ENCODE data around the gene FOXN3.

The FOXN3 gene

GRCh38 chr14:89379891-89380820 lies 36.9 kb downstream of the FOXN3 start:
- FAIRE-seq, result no peak

GRCh38 chr14:89379006-89379405 lies 38.0 kb downstream of the FOXN3 start:
- no peak for FAIRE-seq

GRCh38 chr14:89378119-89378518 lies 38.9 kb downstream of the FOXN3 start:
- no peak for FAIRE-seq

GRCh38 chr14:89377544-89377943 lies 39.5 kb downstream of the FOXN3 start:
- no peak for FAIRE-seq

GRCh38 chr14:89374908-89375307 lies 42.1 kb downstream of the FOXN3 start:
- FAIRE-seq, result no peak

- no peak for FAIRE-seq
These were observed 43.8 kb downstream of the FOXN3 start for GRCh38 chr14:89373185-89373584.

GRCh38 chr14:89372512-89372883 lies 44.5 kb downstream of the FOXN3 start:
- no peak for FAIRE-seq

- FAIRE-seq, result no peak
These were observed 45.2 kb downstream of the FOXN3 start for GRCh38 chr14:89371585-89372511.

GRCh38 chr14:89370781-89371180 lies 46.3 kb downstream of the FOXN3 start:
- no peak for FAIRE-seq

- no peak for FAIRE-seq
These were observed 46.7 kb downstream of the FOXN3 start for GRCh38 chr14:89370381-89370780.

GRCh38 chr14:89369656-89370055 lies 47.4 kb downstream of the FOXN3 start:
- no peak for FAIRE-seq

GRCh38 chr14:89368490-89369477 lies 48.2 kb downstream of the FOXN3 start:
- no peak for FAIRE-seq

- no peak for FAIRE-seq
These were observed 49.3 kb downstream of the FOXN3 start for GRCh38 chr14:89367779-89368120.

GRCh38 chr14:89366864-89367778 lies 49.9 kb downstream of the FOXN3 start:
- no peak for FAIRE-seq

- no peak for FAIRE-seq
These were observed 51.8 kb downstream of the FOXN3 start for GRCh38 chr14:89365061-89365801.

- no peak for FAIRE-seq
These were observed 52.7 kb downstream of the FOXN3 start for GRCh38 chr14:89364316-89364715.

- FAIRE-seq, result no peak
These were observed 56.8 kb downstream of the FOXN3 start for GRCh38 chr14:89360277-89360676.

- no peak for FAIRE-seq
These were observed 57.4 kb downstream of the FOXN3 start for GRCh38 chr14:89359477-89360222.

GRCh38 chr14:89357655-89358297 lies 59.3 kb downstream of the FOXN3 start:
- no peak for FAIRE-seq

Data from colon (tissue), 2 donors.